Astrocyte (in vitro differentiated cells and primary cell): ENCODE results near the gene DNAH1. TPM values are rescaled to one million over a fixed set of nuclear protein-coding genes. Genes with fewer than 3 reads are reported as not detected.

Source experiments
- DNase-seq: peaks from one replicate; pipeline ENCODE4 v3.0.0-alpha.2; 2010; ENCODE audit warnings: low read depth
- FAIRE-seq: peaks from 2 replicates; lab custom pipeline; 2011; peaks lifted over from hg19 to GRCh38; lab: Jason Lieb, UNC
- H2AFZ ChIP-seq: 2 replicates; pipeline ENCODE4 v1.6.0; 2012; ENCODE audit warnings: low read depth, low read length, inconsistent platforms
- H3K27ac ChIP-seq: 2 replicates; pipeline ENCODE4 v1.5.1; 2011; ENCODE audit warnings: low read depth, low read length, inconsistent platforms
- H3K27me3 ChIP-seq: 2 replicates; pipeline ENCODE4 v1.6.0; 2011; ENCODE audit warnings: low read length, inconsistent platforms; ENCODE audit not compliant: insufficient read depth
- H3K36me3 ChIP-seq: 2 replicates; pipeline ENCODE4 v1.5.1; 2011; ENCODE audit warnings: low read length, inconsistent platforms; ENCODE audit not compliant: insufficient read depth
- H3K4me1 ChIP-seq: 2 replicates; pipeline ENCODE4 v1.5.1; 2011; ENCODE audit warnings: low read length, inconsistent platforms; ENCODE audit not compliant: insufficient read depth
- H3K4me2 ChIP-seq: 2 replicates; pipeline ENCODE4 v1.6.0; 2012; ENCODE audit warnings: low read length, inconsistent platforms
- H3K4me3 ChIP-seq: 2 replicates; pipeline ENCODE4 v1.5.1; 2011; ENCODE audit warnings: low read depth, mild to moderate bottlenecking, low read length, inconsistent platforms; ENCODE audit not compliant: insufficient read depth
- H3K79me2 ChIP-seq: 2 replicates; pipeline ENCODE4 v1.6.0; 2012; ENCODE audit warnings: mild to moderate bottlenecking, low read length, inconsistent platforms; ENCODE audit not compliant: insufficient read depth
- H3K9ac ChIP-seq: 2 replicates; pipeline ENCODE4 v1.6.0; 2012; ENCODE audit warnings: mild to moderate bottlenecking, low read length, inconsistent platforms
- H3K9me3 ChIP-seq: 2 replicates; pipeline ENCODE4 v1.5.1; 2012; ENCODE audit warnings: low read depth, mild to moderate bottlenecking, low read length, inconsistent platforms; ENCODE audit not compliant: insufficient read depth
- H4K20me1 ChIP-seq: 2 replicates; pipeline ENCODE4 v1.6.0; 2012; ENCODE audit warnings: low read length, inconsistent platforms; ENCODE audit not compliant: insufficient read depth
- H3K27ac Mint-ChIP-seq: one replicate; pipeline ENCODE4 v1.8.0; 2021; ENCODE audit warnings: mild to moderate bottlenecking, mixed read lengths; ENCODE audit not compliant: unreplicated experiment
- H3K27me3 Mint-ChIP-seq: one replicate; pipeline ENCODE4 v1.8.0; 2021; ENCODE audit warnings: low read depth, mixed read lengths; ENCODE audit not compliant: unreplicated experiment
- H3K36me3 Mint-ChIP-seq: one replicate; pipeline ENCODE4 v1.8.0; 2021; ENCODE audit warnings: low read depth, mixed read lengths; ENCODE audit not compliant: unreplicated experiment
- H3K4me1 Mint-ChIP-seq: one replicate; pipeline ENCODE4 v1.8.0; 2021; ENCODE audit warnings: low read depth, mixed read lengths; ENCODE audit not compliant: unreplicated experiment
- H3K4me3 Mint-ChIP-seq: one replicate; pipeline ENCODE4 v1.8.0; 2021; ENCODE audit warnings: mild to moderate bottlenecking, moderate library complexity, mixed read lengths; ENCODE audit not compliant: unreplicated experiment
- H3K9me3 Mint-ChIP-seq: one replicate; pipeline ENCODE4 v1.8.0; 2021; ENCODE audit warnings: mild to moderate bottlenecking, mixed read lengths; ENCODE audit not compliant: unreplicated experiment
- EZH2 ChIP-seq: IDR thresholded peaks from 2 replicates; pipeline ENCODE4 v1.6.1; 2012; ENCODE audit warnings: mild to moderate bottlenecking, low read length, inconsistent platforms; ENCODE audit not compliant: insufficient read depth
- total RNA-seq: library from RNA; stranded (reverse); gene quantifications from 2 replicates; pipeline ENCODE4 v1.2.1, GENCODE V29; 2021
- TF ChIP-seq, protein P1 (sequence below): IDR thresholded peaks from 2 replicates; pipeline ENCODE4 v1.5.1; 2011; ENCODE audit warnings: low read depth, mild to moderate bottlenecking, inconsistent platforms, low read length, moderate library complexity; ENCODE audit not compliant: insufficient read depth

The DNAH1 gene
- total RNA-seq, 1 donor from 2014 or later, result 2.3 TPM

DNA sequence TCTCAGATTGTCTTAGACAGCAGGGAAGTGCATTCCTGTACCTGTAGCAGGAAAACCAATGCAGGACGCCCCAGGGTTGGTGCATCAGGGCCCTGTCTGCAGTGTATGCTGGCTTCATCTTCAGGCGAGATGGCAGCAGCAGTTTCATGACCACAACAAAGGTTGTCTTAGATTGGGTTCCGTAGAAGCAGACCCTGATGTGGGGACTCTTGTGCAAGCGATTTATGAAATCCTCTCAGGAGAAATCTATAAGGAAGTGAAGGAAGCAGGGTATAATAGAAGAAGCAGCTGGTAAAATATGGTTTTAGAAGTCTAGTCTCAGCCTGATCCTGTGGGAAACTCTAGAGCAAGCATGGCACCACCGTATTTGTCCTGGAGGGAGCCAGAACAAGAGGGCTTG, 25.0 kb downstream of the DNAH1 start:
- Histone ChIP-seq H3K4me1 (no peaks in the 10 kb centered on the region), H4K20me1 (no peaks in the 10 kb centered on the region), H3K9ac (no peak overlapping the region), H3K4me2 (no peak overlapping the region), H3K36me3 (no peaks in the 10 kb centered on the region), H3K27ac (no peak overlapping the region), H3K4me3 (no peak overlapping the region), H2AFZ (no peak overlapping the region), H3K9me3 (no peaks in the 10 kb centered on the region), H3K27me3 (no peaks in the 10 kb centered on the region), H3K79me2 (no peaks in the 10 kb centered on the region)
- H3K4me3 Mint-ChIP-seq, result no peak overlapping the region
- no peak for TF ChIP-seq EZH2
- TF ChIP-seq, protein P1, sequence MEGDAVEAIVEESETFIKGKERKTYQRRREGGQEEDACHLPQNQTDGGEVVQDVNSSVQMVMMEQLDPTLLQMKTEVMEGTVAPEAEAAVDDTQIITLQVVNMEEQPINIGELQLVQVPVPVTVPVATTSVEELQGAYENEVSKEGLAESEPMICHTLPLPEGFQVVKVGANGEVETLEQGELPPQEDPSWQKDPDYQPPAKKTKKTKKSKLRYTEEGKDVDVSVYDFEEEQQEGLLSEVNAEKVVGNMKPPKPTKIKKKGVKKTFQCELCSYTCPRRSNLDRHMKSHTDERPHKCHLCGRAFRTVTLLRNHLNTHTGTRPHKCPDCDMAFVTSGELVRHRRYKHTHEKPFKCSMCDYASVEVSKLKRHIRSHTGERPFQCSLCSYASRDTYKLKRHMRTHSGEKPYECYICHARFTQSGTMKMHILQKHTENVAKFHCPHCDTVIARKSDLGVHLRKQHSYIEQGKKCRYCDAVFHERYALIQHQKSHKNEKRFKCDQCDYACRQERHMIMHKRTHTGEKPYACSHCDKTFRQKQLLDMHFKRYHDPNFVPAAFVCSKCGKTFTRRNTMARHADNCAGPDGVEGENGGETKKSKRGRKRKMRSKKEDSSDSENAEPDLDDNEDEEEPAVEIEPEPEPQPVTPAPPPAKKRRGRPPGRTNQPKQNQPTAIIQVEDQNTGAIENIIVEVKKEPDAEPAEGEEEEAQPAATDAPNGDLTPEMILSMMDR, result no peak
- H3K4me1 Mint-ChIP-seq, result no peaks in the 10 kb centered on the region
- peaks cover 28% of the 10 kb centered on the region for H3K27me3 Mint-ChIP-seq
- DNase-seq (no peak), FAIRE-seq (no peak)
- no peak overlapping the region for H3K27ac Mint-ChIP-seq
- peaks cover 7% of the 10 kb centered on the region for H3K36me3 Mint-ChIP-seq
- no peaks in the 10 kb centered on the region for H3K9me3 Mint-ChIP-seq

DNA sequence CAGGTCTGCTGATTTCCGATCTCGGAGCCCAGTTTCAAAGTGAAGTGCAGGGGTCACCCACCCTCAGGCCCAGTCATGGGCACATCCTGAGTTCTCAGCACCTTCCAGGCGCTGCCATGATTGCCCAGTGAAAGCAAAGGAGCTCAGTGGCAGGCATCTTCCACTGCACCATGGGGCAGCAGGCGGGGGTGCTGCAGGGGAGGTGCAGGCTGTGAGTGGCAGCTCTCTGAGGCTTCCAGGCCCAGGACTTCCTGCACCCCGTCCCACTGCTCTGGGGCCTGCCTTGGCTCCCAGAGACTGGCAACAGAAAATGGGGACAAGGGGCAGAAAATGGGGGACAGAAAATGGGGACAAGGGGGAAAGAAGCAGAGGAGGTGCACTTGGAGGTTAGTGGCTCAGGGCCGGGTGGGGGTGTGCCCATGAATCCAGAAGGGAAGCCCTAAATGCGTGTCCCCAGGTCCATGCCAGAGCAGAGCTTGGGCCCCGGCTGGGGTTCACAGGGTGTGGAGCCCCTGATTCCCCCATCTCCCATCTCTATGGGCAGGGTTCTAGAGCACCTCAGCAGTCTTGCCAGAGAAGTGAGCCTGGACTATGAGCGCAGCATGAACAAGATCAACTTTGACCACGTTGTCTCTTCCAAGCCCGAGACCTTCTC, 28.0 kb downstream of the DNAH1 start:
- Histone ChIP-seq H3K4me1 (no peaks in the 10 kb centered on the region), H3K27ac (no peak overlapping the region), H2AFZ (no peak overlapping the region), H3K4me3 (no peak overlapping the region), H4K20me1 (no peaks in the 10 kb centered on the region), H3K79me2 (no peaks in the 10 kb centered on the region), H3K9ac (no peak overlapping the region), H3K27me3 (no peaks in the 10 kb centered on the region), H3K36me3 (no peaks in the 10 kb centered on the region), H3K9me3 (no peaks in the 10 kb centered on the region), H3K4me2 (no peak overlapping the region)
- TF ChIP-seq, protein P1, result no peak
- TF ChIP-seq EZH2, result no peak
- peaks cover 1% of the 10 kb centered on the region for H3K9me3 Mint-ChIP-seq
- H3K4me1 Mint-ChIP-seq, result no peaks in the 10 kb centered on the region
- DNase-seq (no peak), FAIRE-seq (no peak)
- peaks cover 13% of the 10 kb centered on the region for H3K36me3 Mint-ChIP-seq
- peaks cover 38% of the 10 kb centered on the region for H3K27me3 Mint-ChIP-seq
- H3K27ac Mint-ChIP-seq, result no peak overlapping the region
- no peak overlapping the region for H3K4me3 Mint-ChIP-seq

DNA sequence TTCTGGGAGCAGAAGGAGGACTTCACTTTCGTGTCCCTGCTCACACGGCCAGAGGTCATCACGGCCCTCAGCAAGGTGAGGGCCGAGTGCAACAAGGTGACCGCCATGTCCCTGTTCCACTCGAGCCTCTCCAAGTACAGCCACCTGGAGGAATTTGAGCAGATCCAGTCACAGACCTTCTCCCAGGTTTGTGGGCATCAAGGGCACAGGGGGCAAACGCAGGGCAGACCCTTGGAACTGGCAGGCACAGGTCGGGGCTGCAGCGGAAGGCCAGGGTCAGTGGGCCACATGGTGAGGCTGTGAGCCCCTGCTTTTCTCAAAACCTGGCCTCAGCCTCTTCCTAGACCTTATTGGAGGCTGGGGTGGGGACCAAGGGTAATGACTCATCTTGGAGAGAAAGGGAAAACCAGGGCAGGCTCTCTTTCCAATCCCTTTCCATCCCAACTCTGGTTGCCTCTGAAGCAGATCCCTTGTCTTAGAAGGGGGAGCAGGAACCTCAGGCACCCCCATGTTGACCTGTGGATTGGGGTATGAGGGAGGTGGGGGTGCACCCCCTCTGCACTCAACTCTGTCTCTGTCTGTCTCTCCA, 29.5 kb downstream of the DNAH1 start:
- DNase-seq (no peak), FAIRE-seq (no peak)
- peaks cover 1% of the 10 kb centered on the region for H3K9me3 Mint-ChIP-seq

More for the DNA sequence above, 29.5 kb downstream of the DNAH1 start:
- Histone ChIP-seq H3K9ac (no peak overlapping the region), H3K79me2 (no peaks in the 10 kb centered on the region), H3K9me3 (no peaks in the 10 kb centered on the region), H4K20me1 (no peaks in the 10 kb centered on the region), H3K36me3 (no peaks in the 10 kb centered on the region), H3K27me3 (no peaks in the 10 kb centered on the region), H2AFZ (no peak overlapping the region), H3K4me1 (no peaks in the 10 kb centered on the region), H3K4me2 (no peak overlapping the region), H3K27ac (no peak overlapping the region), H3K4me3 (no peak overlapping the region)
- Mint-ChIP-seq H3K36me3 (peaks cover 15% of the 10 kb centered on the region), H3K4me3 (no peak overlapping the region), H3K4me1 (no peaks in the 10 kb centered on the region), H3K27ac (no peak overlapping the region), H3K27me3 (peaks cover 43% of the 10 kb centered on the region)
- TF ChIP-seq, protein P1, result no peak
- no peak for TF ChIP-seq EZH2
